Peyer's patch (tissue), 4 donors: Measurements from ENCODE around the gene NSMF. TPM values are rescaled to one million over a fixed set of nuclear protein-coding genes. Genes with fewer than 3 reads are reported as not detected.

Experiments used
- DNase-seq, 3 donors: peaks; one replicate each; pipeline ENCODE4 v3.0.0-alpha.2; 2017 to 2019
- H3K27ac ChIP-seq, 4 donors: fragments of 200-600 bp; sonication (generic); one replicate each; pipeline ENCODE4 v1.5.1; 2016 to 2019
- H3K27me3 ChIP-seq, 2 donors: fragments of 200-600 bp; sonication (generic); one replicate each; pipeline ENCODE4 v1.5.1; 2019
- H3K36me3 ChIP-seq, 3 donors: fragments of 200-600 bp; sonication (generic); one replicate each; pipeline ENCODE4 v1.5.1; 2016 to 2019
- H3K4me1 ChIP-seq, 4 donors: fragments of 200-600 bp; sonication (generic); one replicate each; pipeline ENCODE4 v1.5.1; 2016 to 2019
- H3K4me3 ChIP-seq, 4 donors: fragments of 200-600 bp; sonication (generic); 1 replicate in 3 of 4; 2 replicates in 1 of 4; pipeline ENCODE4 v1.5.1; 2016 to 2019; ENCODE audit warnings: mild to moderate bottlenecking in 1 of 4
- H3K9me3 ChIP-seq, 4 donors: fragments of 200-600 bp; sonication (generic); one replicate each; pipeline ENCODE4 v1.5.1; 2016 to 2019; ENCODE audit warnings: mild to moderate bottlenecking in 1 of 4
- POLR2A ChIP-seq, 2 donors: fragments of 450-650 bp; IDR thresholded peaks; one replicate each; pipeline ENCODE4 v1.5.1; 2017; ENCODE audit warnings: antibody characterized with exemption in 2 of 2, mild to moderate bottlenecking in 2 of 2, moderate library complexity in 2 of 2
- total RNA-seq, 4 donors: library from RNA; depleted of rRNA; stranded (reverse); fragments of >200 nt; gene quantifications; one replicate each; pipeline ENCODE4 v1.1.0, GENCODE V29; 2016
- TF ChIP-seq, protein P1 (sequence below), 6 experiments: fragments of 450-650 bp in 4 of 6; fragments of 200-600 bp in 2 of 6; sonication (generic) in 1 of 6; IDR thresholded peaks; one replicate each; pipeline ENCODE4 v1.5.1; 2017 to 2019; ENCODE audit warnings: antibody characterized with exemption in 6 of 6, mild to moderate bottlenecking in 3 of 6, moderate library complexity in 1 of 6

Gene NSMF
- total RNA-seq, 4 donors from 2014 or later = 47.0 to 135 (median 117) TPM

DNA sequence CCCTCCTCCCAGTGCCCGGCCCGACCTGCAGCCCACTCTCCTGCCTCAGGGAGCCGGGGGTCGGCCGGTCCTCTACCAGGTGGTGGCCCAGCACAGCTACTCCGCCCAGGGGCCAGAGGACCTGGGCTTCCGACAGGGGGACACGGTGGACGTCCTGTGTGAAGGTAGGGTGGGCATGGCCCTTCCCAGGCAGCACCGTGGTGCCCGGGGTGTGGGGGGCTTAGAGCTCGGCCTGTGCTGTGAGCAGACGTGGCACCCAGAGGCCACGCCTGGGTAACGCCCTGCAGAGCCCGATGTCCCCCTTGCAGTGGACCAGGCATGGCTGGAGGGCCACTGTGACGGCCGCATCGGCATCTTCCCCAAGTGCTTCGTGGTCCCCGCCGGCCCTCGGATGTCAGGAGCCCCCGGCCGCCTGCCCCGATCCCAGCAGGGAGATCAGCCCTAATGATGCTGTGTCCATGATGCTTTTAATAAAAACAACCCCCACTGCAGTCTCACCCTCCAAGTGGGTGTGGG is 25.2 kb downstream of the NSMF start:
- TF ChIP-seq POLR2A (IDR thresholded peaks at IDR 0.05) = no peak
- TF ChIP-seq, protein P1, sequence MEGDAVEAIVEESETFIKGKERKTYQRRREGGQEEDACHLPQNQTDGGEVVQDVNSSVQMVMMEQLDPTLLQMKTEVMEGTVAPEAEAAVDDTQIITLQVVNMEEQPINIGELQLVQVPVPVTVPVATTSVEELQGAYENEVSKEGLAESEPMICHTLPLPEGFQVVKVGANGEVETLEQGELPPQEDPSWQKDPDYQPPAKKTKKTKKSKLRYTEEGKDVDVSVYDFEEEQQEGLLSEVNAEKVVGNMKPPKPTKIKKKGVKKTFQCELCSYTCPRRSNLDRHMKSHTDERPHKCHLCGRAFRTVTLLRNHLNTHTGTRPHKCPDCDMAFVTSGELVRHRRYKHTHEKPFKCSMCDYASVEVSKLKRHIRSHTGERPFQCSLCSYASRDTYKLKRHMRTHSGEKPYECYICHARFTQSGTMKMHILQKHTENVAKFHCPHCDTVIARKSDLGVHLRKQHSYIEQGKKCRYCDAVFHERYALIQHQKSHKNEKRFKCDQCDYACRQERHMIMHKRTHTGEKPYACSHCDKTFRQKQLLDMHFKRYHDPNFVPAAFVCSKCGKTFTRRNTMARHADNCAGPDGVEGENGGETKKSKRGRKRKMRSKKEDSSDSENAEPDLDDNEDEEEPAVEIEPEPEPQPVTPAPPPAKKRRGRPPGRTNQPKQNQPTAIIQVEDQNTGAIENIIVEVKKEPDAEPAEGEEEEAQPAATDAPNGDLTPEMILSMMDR (IDR thresholded peaks at IDR 0.05) = no peak
- Histone ChIP-seq H3K27ac (no peak overlapping the region), H3K36me3 (no peaks in the 10 kb centered on the region), H3K9me3 (no peaks in the 10 kb centered on the region), H3K27me3 (no peaks in the 10 kb centered on the region), H3K4me3 (no peak overlapping the region), H3K4me1 (peaks cover 0 to 37% (median 8%) of the 10 kb centered on the region in 4 donors)
- DNase-seq = peak in 1 of 3 donors; percentile 49

DNA sequence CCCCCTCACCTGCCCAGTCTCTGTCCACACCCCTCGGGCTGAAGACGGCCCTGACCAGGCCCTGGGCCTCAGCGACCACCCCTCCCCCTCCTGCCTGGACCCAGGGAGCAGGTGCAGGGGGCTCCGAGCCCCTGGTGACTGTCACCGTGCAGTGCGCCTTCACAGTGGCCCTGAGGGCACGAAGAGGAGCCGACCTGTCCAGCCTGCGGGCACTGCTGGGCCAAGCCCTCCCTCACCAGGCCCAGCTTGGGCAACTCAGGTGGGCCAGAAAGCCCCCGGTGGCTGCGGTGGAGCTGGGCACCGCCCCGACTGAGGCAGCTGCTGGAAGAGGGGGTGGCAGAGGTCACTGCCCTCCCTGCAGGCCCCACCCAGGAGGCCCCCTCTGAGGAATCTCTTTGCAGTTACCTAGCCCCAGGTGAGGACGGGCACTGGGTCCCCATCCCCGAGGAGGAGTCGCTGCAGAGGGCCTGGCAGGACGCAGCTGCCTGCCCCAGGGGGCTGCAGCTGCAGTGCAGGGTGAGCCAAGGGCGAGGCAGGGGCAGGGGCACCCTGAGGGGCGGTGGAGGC is 25.7 kb downstream of the NSMF start:
- H3K27me3 ChIP-seq = no peaks in the 10 kb centered on the region
- DNase-seq = no peak
- H3K36me3 ChIP-seq = no peaks in the 10 kb centered on the region
- H3K27ac ChIP-seq = no peak overlapping the region
- no peak overlapping the region for H3K4me3 ChIP-seq
- H3K4me1 ChIP-seq = peaks cover 0 to 37% (median 8%) of the 10 kb centered on the region in 4 donors
- no peak for TF ChIP-seq POLR2A (IDR thresholded peaks at IDR 0.05)
- TF ChIP-seq, protein P1 (IDR thresholded peaks at IDR 0.05) = no peak
- H3K9me3 ChIP-seq = no peaks in the 10 kb centered on the region

- H3K9me3 ChIP-seq = no peaks in the 10 kb centered on the region
- TF ChIP-seq, protein P1 (IDR thresholded peaks at IDR 0.05) = no peak
- no peak for TF ChIP-seq POLR2A (IDR thresholded peaks at IDR 0.05)
- peak in 1 of 3 donors; percentile 47 for DNase-seq
- H3K27ac ChIP-seq = no peak overlapping the region
- peaks cover 0 to 37% (median 8%) of the 10 kb centered on the region in 4 donors for H3K4me1 ChIP-seq
- H3K27me3 ChIP-seq = no peaks in the 10 kb centered on the region
- H3K36me3 ChIP-seq = no peaks in the 10 kb centered on the region
- H3K4me3 ChIP-seq = no peak overlapping the region
Observed at GRCh38 chr9:137432687-137433348, 26.3 kb downstream of the NSMF start.

DNA sequence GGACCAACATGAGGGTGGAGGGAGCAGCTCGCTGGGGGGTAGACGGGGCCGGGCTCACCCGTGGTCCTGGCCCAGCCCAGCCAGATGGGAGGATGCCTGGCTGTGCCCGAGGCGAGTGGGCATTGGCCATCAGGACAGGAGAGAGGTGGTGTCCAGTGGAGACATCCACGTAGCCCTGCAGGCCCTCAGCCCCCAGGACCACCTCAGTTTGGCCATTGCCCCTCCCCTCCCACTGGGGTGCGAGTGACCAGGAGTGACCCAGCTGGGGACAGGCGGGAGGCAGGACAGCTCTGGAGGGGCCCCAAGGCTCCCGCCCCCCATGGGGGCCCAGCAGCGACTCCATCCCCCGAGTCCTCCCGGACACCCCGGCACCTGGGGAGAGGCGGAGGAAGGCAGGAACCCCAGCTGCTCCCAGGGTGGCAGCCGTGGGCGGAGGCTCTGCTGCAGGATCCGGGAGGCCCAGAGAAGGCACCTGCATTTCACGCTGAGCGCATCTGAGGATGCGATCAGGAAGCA is 27.7 kb downstream of the NSMF start:
- Histone ChIP-seq H3K27me3 (no peaks in the 10 kb centered on the region), H3K27ac (no peak overlapping the region), H3K36me3 (no peaks in the 10 kb centered on the region), H3K9me3 (no peaks in the 10 kb centered on the region), H3K4me3 (no peak overlapping the region), H3K4me1 (peaks cover 0 to 25% (median 8%) of the 10 kb centered on the region in 4 donors)
- DNase-seq = peak in 1 of 3 donors; percentile 47
- TF ChIP-seq, protein P1 (IDR thresholded peaks at IDR 0.05) = no peak
- TF ChIP-seq POLR2A (IDR thresholded peaks at IDR 0.05) = no peak

DNA sequence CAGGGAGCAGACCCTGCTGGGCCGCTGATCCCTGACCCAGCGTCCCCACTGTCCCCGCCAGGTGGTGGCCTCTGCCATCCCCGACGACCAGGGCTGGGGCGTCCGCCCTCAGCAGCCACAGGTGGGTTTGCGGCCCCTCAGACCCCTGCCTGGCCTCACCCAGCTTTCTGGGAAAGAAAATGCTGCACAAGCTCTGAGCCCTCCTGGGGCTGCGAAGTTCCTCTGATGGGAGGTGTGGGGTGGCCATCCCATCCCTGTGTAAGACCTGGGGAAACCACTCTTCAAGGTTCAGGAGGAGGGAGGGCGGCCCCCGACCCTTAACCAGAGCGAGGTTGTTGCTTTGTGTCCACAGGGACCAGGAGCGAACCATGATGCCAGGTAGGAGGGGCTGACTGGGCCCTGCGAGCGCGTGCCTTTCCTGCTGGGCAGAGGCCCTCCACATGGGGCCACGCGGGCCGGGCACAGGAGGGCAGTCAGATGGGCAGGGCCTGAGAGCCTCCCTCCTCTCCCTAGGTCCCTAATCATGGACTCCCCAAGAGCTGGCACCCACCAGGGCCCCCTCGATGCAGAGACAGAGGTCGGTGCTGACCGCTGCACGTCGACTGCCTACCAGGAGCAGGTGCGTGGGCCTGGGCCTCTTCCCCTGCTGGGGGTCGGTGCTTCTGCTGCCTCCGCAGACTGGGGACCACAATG is 28.3 kb downstream of the NSMF start:
- H3K36me3 ChIP-seq = no peaks in the 10 kb centered on the region
- no peak overlapping the region for H3K27ac ChIP-seq
- TF ChIP-seq, protein P1 (IDR thresholded peaks at IDR 0.05) = no peak
- no peak for TF ChIP-seq POLR2A (IDR thresholded peaks at IDR 0.05)
- peak in 1 of 3 donors; percentile 44 for DNase-seq
- H3K9me3 ChIP-seq = no peaks in the 10 kb centered on the region
- no peaks in the 10 kb centered on the region for H3K27me3 ChIP-seq
- peaks cover 0 to 19% (median 6%) of the 10 kb centered on the region in 4 donors for H3K4me1 ChIP-seq
- H3K4me3 ChIP-seq = no peak overlapping the region
